H9 (cell line): ENCODE results near the gene MRTFA. TPM values are rescaled to one million over a fixed set of nuclear protein-coding genes. Genes with fewer than 3 reads are reported as not detected.

ENCODE experiments used
- DNase-seq: peaks from one replicate; pipeline ENCODE4 v3.0.0-alpha.2; 2017
- H2AFZ ChIP-seq: one replicate; pipeline ENCODE4 v1.6.1; 2013; ENCODE audit warnings: mild to moderate bottlenecking, low read length, control low read depth, moderate library complexity
- H2AK5ac ChIP-seq: 2 replicates; pipeline ENCODE4 v1.6.1; 2013; ENCODE audit warnings: low read length, control low read depth, mixed read lengths; ENCODE audit not compliant: insufficient read length
- H2BK120ac ChIP-seq: one replicate; pipeline ENCODE4 v1.6.1; 2013; ENCODE audit warnings: low read depth, mild to moderate bottlenecking, low read length, control low read depth, inconsistent platforms; ENCODE audit not compliant: poor library complexity, severe bottlenecking
- H2BK12ac ChIP-seq: 2 replicates; pipeline ENCODE4 v1.6.1; 2013; ENCODE audit warnings: low read length, control low read depth, mixed read lengths, low read depth; ENCODE audit not compliant: insufficient read length
- H2BK15ac ChIP-seq: 2 replicates; pipeline ENCODE4 v1.6.1; 2013; ENCODE audit warnings: low read depth, low read length, control low read depth
- H2BK20ac ChIP-seq: one replicate; pipeline ENCODE4 v1.6.1; 2013; ENCODE audit warnings: low read depth, mild to moderate bottlenecking, low read length, control low read depth, inconsistent platforms; ENCODE audit not compliant: poor library complexity, severe bottlenecking
- H2BK5ac ChIP-seq: 2 replicates; pipeline ENCODE4 v1.6.1; 2013; ENCODE audit warnings: low read length, control low read depth, mixed read lengths; ENCODE audit not compliant: insufficient read length
- H3K14ac ChIP-seq: 2 replicates; pipeline ENCODE4 v1.6.1; 2013; ENCODE audit warnings: low read length, control low read depth; ENCODE audit not compliant: insufficient read depth
- H3K18ac ChIP-seq: 2 replicates; pipeline ENCODE4 v1.6.1; 2013; ENCODE audit warnings: low read depth, mild to moderate bottlenecking, mixed read lengths, low read length, control low read depth; ENCODE audit not compliant: insufficient read length
- H3K23ac ChIP-seq: 2 replicates; pipeline ENCODE4 v1.6.1; 2013; ENCODE audit warnings: low read length, control low read depth, mixed read lengths, low read depth; ENCODE audit not compliant: insufficient read length
- H3K23me2 ChIP-seq: 2 replicates; pipeline ENCODE4 v1.6.1; 2013; ENCODE audit warnings: low read depth, mild to moderate bottlenecking, mixed read lengths, low read length, control low read depth; ENCODE audit not compliant: insufficient read length, poor library complexity, severe bottlenecking
- H3K27ac ChIP-seq: 2 replicates; pipeline ENCODE4 v1.5.1; 2013; ENCODE audit warnings: low read length, control low read depth, mixed read lengths, low read depth; ENCODE audit not compliant: insufficient read length
- H3K27me3 ChIP-seq: 2 replicates; pipeline ENCODE4 v1.6.1; 2013; ENCODE audit warnings: low read length, control low read depth, inconsistent platforms; ENCODE audit not compliant: insufficient read depth
- H3K4ac ChIP-seq: 2 replicates; pipeline ENCODE4 v1.6.1; 2013; ENCODE audit warnings: low read depth, mild to moderate bottlenecking, control low read depth, inconsistent platforms, low read length, moderate library complexity
- H3K4me1 ChIP-seq: 2 replicates; pipeline ENCODE4 v1.6.1; 2013; ENCODE audit warnings: low read length, control low read depth, inconsistent platforms; ENCODE audit not compliant: insufficient read depth
- H3K4me2 ChIP-seq: 2 replicates; pipeline ENCODE4 v1.6.1; 2013; ENCODE audit warnings: low read length, control low read depth, mixed read lengths; ENCODE audit not compliant: insufficient read length, insufficient read depth
- H3K56ac ChIP-seq: 2 replicates; pipeline ENCODE4 v1.6.1; 2013; ENCODE audit warnings: low read depth, mild to moderate bottlenecking, mixed read lengths, low read length, control low read depth; ENCODE audit not compliant: insufficient read length
- H3K79me1 ChIP-seq: 2 replicates; pipeline ENCODE4 v1.6.1; 2013; ENCODE audit warnings: low read depth, mild to moderate bottlenecking, moderate library complexity, low read length, control low read depth, inconsistent platforms; ENCODE audit not compliant: insufficient read depth, poor library complexity, severe bottlenecking
- H3K79me2 ChIP-seq: 2 replicates; pipeline ENCODE4 v1.6.1; 2013; ENCODE audit warnings: low read length, control low read depth, inconsistent platforms; ENCODE audit not compliant: insufficient read depth
- H3K9ac ChIP-seq: 2 replicates; pipeline ENCODE4 v1.6.1; 2013; ENCODE audit warnings: low read length, control low read depth, mixed read lengths; ENCODE audit not compliant: insufficient read length; ENCODE audit errors: extremely low read depth
- H3K9me3 ChIP-seq: one replicate; pipeline ENCODE4 v1.6.1; 2013; ENCODE audit warnings: low read depth, low read length, inconsistent platforms; ENCODE audit not compliant: control insufficient read depth
- H3T11ph ChIP-seq: one replicate; pipeline ENCODE4 v1.6.1; 2013; ENCODE audit warnings: mild to moderate bottlenecking, low read length, control low read depth, inconsistent platforms
- H4K20me1 ChIP-seq: one replicate; pipeline ENCODE4 v1.6.1; 2013; ENCODE audit not compliant: control insufficient read depth, insufficient read length, insufficient read depth
- H4K5ac ChIP-seq: 2 replicates; pipeline ENCODE4 v1.6.1; 2013; ENCODE audit warnings: low read depth, mild to moderate bottlenecking, mixed read lengths, low read length, control low read depth; ENCODE audit not compliant: insufficient read length
- H4K8ac ChIP-seq: replicated peaks from 2 replicates; pipeline ENCODE4 v1.6.1; 2013; ENCODE audit warnings: low read length, control low read depth, mixed read lengths, low read depth; ENCODE audit not compliant: insufficient read length
- H4K91ac ChIP-seq: 2 replicates; pipeline ENCODE4 v1.6.1; 2013; ENCODE audit warnings: low read depth, mild to moderate bottlenecking, moderate library complexity, mixed read lengths, low read length, control low read depth; ENCODE audit not compliant: insufficient read length
- H3K27ac Mint-ChIP-seq, 3 experiments: 2 replicates in 2 of 3; 3 replicates in 1 of 3; pipeline ENCODE4 v1.8.0; 2020 to 2021; ENCODE audit warnings: mixed read lengths in 3 of 3, mild to moderate bottlenecking in 1 of 3, moderate library complexity in 1 of 3
- H3K27me3 Mint-ChIP-seq: 2 replicates; pipeline ENCODE4 v1.8.0; 2021; ENCODE audit warnings: low read depth, mild to moderate bottlenecking, moderate library complexity, mixed read lengths
- H3K36me3 Mint-ChIP-seq, 3 experiments: 2 replicates in 2 of 3; 3 replicates in 1 of 3; pipeline ENCODE4 v1.8.0; 2020 to 2021; ENCODE audit warnings: low read depth in 3 of 3, mixed read lengths in 3 of 3; ENCODE audit not compliant: insufficient read depth in 1 of 3
- H3K4me1 Mint-ChIP-seq, 2 experiments: 2 replicates each; pipeline ENCODE4 v1.8.0; 2020; ENCODE audit warnings: mixed read lengths in 2 of 2
- H3K4me3 Mint-ChIP-seq, 2 experiments: 2 replicates in 1 of 2; 3 replicates in 1 of 2; pipeline ENCODE4 v1.8.0; 2020 to 2021; ENCODE audit warnings: mild to moderate bottlenecking in 2 of 2, mixed read lengths in 2 of 2, moderate library complexity in 1 of 2
- H3K9me3 Mint-ChIP-seq, 2 experiments: 2 replicates in 1 of 2; 3 replicates in 1 of 2; pipeline ENCODE4 v1.8.0; 2020; ENCODE audit warnings: mild to moderate bottlenecking in 2 of 2, mixed read lengths in 2 of 2, moderate library complexity in 1 of 2
- WGBS: extraction: QIAGEN DNeasy Blood & Tissue Kit; methylation state at CpG from one replicate; pipeline ENCODE4 v1.1.7; 2013; ENCODE audit warnings: missing lambda C conversion rate, low lambda C conversion rate, mixed read lengths; ENCODE audit not compliant: insufficient read length; ENCODE audit errors: extremely low coverage; 5-methylcytosine and 5-hydroxymethylcytosine counted together
- total RNA-seq: library from RNA; stranded (reverse); gene quantifications from 2 replicates; pipeline ENCODE4 v1.2.1, GENCODE V29; 2021
- TF ChIP-seq, protein P1 (sequence below): fragments of 200-600 bp; sonication (generic); conservative IDR thresholded peaks from 3 replicates; pipeline ENCODE4 v1.8.0; 2021; ENCODE audit warnings: antibody characterized with exemption, mild to moderate bottlenecking

Gene MRTFA
- total RNA-seq, 1 experiment from 2014 or later, result 38.1 TPM

DNA sequence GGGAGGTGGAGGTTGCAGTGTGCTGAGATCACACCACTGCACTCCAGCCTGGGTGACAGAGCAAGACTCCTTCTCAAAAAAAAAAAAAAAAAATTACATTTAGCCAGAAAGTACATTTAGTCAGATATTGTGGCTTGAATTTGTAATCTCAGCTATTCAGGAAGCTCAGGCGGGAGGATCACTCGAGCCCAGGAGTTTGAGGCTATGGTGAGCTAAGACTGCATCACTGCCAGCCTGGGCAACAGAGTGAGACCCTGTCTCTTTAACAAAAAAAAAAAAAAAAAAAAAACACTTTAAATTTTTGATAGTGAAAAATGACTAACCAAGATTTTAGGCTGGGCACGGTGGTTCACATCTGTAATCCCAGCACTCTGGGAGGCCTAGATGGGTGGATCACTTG lies 27.3 kb downstream of the MRTFA start:
- Histone ChIP-seq H3K23ac (no peak overlapping the region), H3K14ac (no peak overlapping the region), H2AFZ (no peak overlapping the region), H3K27me3 (no peaks in the 10 kb centered on the region), H3K79me2 (peaks cover 6% of the 10 kb centered on the region; the same call in 1 of the 2 replicates), H3K79me1 (peaks cover 3% of the 10 kb centered on the region), H3K9me3 (no peaks in the 10 kb centered on the region), H3K23me2 (no peaks in the 10 kb centered on the region), H3K4me2 (no peak overlapping the region), H3T11ph (no peak overlapping the region), H3K4ac (no peak overlapping the region), H4K91ac (no peak overlapping the region), H2BK12ac (no peak overlapping the region), H2AK5ac (no peak overlapping the region), H3K27ac (no peak overlapping the region), H3K18ac (no peak overlapping the region), H2BK20ac (no peak overlapping the region), H2BK15ac (no peak overlapping the region), H3K4me1 (no peaks in the 10 kb centered on the region; the same call in 1 of the 2 replicates), H3K9ac (no peak overlapping the region), H4K8ac (no peak overlapping the region), H4K20me1 (no peaks in the 10 kb centered on the region), H2BK5ac (no peak overlapping the region), H3K56ac (no peak overlapping the region), H4K5ac (no peak overlapping the region), H2BK120ac (no peak overlapping the region)
- no peak for DNase-seq
- H3K36me3 Mint-ChIP-seq, result no peaks in the 10 kb centered on the region; a peak in 1 of 7 replicates
- TF ChIP-seq, protein P1, sequence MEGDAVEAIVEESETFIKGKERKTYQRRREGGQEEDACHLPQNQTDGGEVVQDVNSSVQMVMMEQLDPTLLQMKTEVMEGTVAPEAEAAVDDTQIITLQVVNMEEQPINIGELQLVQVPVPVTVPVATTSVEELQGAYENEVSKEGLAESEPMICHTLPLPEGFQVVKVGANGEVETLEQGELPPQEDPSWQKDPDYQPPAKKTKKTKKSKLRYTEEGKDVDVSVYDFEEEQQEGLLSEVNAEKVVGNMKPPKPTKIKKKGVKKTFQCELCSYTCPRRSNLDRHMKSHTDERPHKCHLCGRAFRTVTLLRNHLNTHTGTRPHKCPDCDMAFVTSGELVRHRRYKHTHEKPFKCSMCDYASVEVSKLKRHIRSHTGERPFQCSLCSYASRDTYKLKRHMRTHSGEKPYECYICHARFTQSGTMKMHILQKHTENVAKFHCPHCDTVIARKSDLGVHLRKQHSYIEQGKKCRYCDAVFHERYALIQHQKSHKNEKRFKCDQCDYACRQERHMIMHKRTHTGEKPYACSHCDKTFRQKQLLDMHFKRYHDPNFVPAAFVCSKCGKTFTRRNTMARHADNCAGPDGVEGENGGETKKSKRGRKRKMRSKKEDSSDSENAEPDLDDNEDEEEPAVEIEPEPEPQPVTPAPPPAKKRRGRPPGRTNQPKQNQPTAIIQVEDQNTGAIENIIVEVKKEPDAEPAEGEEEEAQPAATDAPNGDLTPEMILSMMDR, result no peak
- WGBS, result no CpG with 5 or more reads among the region's 3 CpGs
- H3K27me3 Mint-ChIP-seq, result no peaks in the 10 kb centered on the region
- peaks cover 36% of the 10 kb centered on the region in 2 experiments for H3K4me1 Mint-ChIP-seq
- no peak overlapping the region for H3K27ac Mint-ChIP-seq
- H3K4me3 Mint-ChIP-seq, result no peak overlapping the region
- H3K9me3 Mint-ChIP-seq, result no peaks in the 10 kb centered on the region
